ENCODE data around the gene CIBAR2.
A peak's percentile ranks its signal among the peaks of the same experiment; 100 is the strongest.
"Not testable (repeated sequence)": the region's sequence is repeated elsewhere in the genome, so short reads cannot be mapped to it uniquely, and the experiment has no call there.

CIBAR2 gene

DNA sequence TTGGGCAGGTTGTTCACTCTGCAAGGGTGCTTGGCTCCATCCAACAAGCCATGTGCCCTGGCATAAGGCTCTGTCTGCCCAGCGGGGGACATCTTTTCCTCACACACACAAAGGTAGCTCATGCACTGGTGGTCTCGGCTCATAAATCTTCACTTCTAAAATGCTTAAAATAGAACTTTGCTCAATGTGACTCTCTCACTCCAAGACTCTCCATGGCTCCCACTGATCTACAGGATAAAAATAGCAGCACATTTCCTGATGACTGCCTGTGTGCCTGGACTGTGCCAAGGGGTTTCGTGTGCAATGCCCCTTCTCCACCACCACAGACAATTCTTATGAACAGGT, 15.1 kb upstream of the CIBAR2 start:
- DNase-seq, result no peak

DNA sequence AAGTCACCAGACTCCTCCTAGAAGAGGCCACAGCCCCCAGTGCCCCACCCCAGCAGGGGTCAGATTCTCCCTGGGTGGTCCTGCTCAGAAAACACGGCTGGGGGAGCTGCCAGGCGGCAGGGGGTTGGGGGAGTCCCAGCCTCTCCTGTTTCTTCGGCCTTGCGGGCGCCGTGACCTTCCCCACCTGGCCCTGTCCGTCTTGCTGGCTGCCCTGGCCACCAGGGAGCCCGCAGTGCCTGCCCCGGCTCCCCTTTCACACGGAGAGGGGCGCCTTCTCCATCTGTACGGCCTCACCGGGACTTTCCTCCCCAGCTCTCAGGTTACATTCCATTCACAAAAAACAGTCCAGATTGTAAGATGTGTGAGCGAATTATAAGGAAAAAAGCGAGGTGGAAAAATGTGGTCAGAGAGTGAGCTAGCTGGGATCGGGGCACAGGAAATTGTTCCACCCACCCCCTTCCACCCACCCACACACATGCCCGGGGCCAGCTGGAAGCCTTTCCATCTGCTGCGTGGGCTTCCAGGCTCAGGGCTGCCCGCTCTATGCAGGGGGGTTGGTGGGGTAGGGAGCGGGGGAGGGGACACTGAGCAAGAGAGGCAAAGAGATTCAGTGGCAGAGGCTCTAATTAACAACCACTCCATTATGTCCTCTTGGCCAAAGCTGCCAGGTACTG, 14.6 kb upstream of the CIBAR2 start:
- DNase-seq, result no peak

DNA sequence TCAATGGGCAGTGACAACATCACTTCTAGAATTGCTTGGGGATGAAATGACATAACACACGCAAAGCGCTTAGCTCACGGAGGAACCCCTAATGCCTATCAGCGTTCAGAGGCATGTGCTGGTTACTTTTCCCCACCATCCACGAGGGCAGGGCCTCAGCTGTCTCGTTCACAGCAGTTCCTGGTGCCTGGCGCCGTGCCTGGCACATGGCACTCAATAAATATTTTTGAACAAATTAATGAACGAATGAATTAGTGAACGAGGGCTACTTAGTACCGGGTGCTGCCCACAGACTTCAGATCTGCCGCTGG, 14.1 kb upstream of the CIBAR2 start:
- no peak for DNase-seq

DNA sequence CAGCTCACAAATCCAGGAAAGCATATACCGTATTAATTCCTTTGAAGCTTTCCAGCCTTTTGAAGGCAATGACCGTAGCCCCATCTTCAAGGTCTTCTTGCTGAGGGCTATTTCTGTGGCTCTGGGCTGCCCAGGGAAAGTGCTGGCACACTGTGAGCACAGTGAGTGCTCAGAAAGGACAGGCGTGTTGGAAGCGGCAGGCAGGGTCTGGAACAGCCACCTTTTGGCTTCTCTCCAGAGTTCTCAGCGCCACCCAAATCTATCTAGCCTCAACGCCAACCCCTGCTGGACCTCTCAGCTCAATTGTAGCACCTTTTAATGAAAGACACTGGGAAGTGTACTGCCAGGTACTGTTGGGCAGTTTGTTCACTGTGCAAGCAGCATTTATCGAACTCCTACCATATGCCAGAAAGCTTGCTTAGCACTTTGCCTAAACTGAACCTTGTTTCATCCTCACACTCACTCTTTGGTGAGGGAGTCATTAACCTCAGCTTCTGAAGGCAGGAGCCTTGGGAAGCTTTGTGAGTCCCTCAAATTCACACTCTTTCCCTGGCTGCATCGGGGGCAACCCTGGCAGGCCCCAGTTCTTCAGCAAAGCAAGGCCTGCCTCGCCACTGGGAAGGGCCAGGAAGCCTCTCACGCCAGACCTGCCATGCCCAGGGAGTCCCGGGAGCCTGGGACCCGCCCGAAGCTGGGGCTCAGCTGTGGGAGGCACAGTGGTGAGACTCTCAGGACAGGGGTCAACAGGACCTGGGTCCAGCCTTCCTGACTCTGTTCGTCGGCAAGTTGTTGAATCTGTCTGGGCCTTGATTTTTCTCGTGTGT, 13.5 kb upstream of the CIBAR2 start:
- no peak for DNase-seq

DNA sequence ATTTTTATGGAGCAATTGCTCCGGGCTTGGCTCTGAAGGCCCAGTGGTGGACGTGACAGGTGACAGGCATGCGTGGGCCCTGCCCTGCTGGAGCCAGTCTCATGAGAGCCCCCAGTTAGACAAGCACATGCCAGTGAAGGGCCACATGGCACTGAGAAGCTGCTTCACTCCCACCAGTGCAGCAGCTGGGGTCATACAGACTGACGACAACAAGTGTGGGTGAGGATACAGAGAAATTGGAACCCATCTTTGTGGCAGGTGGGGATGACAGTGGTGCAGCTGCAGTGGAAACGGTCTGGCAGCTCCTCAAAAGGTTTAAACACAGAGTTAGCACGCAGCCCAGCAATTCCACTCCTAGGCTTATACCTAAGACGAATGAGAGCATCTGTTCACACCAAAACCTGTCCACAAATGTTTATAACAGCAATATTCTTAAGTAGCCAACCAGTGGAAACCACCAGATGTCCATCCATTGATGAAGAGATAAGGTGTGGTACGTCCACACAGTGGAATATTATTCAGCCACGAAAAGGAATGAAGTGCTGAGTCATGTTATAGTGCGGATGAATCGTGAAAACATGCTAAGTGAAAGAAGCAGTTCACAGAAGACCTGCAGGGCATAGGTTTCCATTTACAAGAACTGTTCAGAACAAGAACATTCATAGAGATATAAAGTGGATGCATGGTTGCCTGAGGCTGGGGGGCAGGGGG, 12.5 kb upstream of the CIBAR2 start:
- no peak for DNase-seq

DNA sequence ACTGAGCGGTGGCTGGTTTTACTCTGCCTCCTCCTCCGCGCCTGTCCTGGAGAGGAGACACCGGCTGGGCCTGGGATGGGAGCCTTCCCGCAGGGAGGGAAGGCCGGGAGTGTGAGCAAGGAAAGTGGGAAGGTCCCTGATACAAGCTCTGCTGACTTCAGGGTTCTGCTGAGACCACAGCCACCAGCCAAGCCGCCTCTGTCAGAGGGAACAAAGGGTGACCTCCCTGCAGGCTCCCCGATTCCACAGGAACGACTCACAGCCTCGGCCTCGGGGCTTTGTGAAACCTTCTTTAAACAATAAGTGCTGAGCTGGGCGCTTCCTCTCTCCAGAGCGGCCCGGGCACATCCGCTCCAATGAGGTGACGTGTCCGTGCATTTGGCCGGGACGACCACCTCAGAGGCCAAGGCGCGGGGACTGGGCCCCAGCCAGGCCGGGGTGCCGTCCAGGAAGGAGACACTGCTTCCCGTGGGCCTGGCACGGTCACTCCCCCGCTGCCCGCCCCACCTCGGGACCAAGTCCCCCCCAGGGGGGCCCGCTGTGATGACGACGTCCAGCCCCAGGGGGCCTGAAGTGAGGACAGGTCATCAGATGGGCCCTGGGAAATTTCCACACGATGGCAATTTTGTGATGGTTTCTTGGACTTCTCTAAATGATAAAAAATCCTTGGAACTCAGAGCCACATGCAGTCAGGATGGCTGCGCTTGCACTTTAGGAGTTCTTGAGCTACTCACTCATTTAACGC, 11.8 kb upstream of the CIBAR2 start:
- no peak for DNase-seq

DNA sequence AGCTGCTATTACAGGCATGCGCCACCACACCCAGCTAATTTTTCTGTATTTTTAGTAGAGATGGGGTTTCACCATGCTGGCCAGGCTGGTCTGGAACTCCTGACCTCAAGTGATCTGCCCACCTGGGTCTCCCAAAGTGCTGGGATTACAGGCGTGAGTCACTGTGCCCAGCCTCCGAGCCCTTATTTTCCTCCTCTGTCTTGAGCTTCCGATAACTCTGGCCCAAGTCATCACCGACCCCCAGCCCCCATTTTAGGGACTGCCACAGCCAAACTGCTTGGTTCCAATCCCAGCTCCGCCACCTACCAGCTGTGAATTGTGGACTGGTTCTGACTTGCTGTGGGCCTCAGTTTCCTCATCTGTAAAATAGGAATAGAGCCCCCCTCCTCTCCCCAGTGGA, 11.2 kb upstream of the CIBAR2 start:
- DNase-seq, result not testable (repeated sequence)

DNA sequence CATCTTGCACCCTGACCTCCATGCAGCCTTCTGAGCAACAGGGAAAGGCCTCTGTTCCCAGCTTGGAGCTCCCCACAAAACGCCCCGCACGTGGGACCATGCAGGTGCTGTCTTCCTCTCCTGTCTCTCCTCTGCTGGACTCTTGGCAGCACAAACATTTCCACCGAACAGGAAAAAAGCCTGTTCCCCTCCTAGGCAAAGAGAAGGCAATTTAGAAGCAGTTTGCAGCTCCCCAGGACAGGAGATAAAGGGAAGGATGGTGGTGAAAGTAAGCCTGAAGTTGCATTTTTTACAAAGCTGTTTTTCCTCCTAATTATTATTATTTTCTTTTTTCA, 7.7 kb upstream of the CIBAR2 start:
- DNase-seq, result no peak

DNA sequence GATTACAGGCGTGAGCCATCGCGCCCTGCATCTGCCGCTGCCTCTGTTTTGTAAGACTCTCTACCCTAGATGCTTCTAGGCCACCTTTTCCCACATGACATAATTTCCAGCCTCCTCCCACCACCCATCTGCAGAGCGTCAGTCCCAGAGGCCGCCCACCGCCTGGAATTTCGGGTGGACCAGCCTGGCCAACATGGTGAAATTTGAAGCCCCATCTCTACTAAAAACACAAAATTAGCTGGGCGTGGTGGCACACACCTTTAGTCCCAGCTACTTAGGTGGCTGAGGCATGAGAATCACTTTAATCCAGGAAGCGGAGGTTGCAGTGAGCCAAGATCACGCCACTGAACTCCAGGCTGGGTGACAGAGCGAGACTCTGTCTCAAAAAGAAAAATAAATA, 5.1 kb upstream of the CIBAR2 start:
- DNase-seq, result no peak

DNA sequence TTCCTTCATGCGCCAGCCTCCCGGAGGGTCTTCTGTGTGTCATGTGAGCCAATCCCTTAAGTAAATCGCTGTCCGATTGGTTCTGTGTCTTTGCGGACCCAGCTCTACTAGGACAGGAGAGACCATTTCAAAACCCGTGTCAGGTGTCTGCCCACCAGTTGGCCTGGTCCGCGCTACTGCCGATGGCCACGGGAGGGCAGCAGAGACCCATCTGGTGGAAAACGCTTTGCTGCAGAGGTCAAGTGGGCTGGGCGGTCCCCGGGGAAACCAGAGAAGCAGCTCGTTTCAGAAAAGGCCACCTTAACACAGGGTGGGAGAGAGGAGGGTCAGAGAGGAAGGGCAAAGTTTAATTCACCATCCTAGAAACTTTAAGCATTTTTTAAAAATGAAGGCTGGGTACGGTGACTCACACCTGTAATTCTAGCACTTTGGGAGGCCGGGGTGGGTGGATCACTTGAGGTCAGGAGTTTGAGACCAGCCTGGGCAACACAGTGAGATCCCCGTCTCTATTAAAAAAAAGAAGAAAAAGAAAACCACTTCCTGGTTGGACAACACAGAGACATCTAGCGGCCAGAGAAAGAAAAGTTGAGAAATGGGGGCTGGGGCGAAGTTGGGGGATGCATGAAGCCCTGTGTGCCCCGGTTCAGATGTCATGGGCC, 2.8 kb upstream of the CIBAR2 start:
- DNase-seq, result peak; percentile 74

DNA sequence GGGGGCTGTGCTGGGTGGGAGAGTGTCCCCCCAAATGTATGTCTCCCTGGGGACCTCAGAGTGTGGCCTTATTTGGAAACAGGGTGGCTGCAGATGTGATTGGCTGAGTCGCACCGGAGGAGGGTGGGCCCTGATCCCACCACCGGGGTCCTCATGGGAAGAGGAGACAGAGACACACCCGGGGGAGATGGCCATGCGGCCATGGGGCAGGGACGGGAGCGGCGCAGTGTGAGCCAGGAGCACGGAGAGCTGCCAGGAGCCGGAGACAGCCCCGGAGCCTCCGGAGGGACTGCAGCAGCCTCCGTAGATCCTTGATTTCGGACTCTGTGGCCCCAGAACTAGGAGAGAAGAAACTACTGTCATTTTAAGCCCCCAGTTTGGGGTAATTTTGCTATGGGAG, 1.6 kb upstream of the CIBAR2 start:
- no peak for DNase-seq

DNA sequence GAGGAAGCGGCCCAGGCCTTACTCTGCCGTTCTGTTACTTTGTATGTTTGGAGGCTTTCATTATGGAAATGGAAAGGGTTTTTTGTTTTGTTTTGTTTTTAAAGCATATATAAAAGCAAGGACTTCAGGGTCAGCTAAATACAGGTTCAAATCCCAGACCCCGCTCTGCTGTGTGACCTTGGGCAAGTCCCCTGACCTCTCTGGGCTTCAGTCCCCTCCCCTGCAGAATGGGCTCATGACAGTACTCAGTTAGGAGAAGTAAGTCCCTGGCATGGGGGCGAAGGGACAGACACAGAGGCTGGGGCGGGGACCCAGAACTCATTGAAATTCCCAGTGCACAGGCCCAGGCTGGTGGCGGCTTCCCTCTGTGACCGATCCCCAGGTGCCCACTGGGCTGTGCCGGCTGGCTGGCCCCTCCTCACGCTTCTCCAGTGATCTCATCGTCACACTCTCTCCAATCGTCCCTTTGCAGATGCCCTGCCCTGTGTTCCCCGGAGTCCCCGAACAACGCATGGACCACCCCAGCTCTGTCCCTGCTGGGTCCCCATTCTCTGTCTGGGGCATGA, 979 bp upstream of the CIBAR2 start:
- no peak for DNase-seq

DNA sequence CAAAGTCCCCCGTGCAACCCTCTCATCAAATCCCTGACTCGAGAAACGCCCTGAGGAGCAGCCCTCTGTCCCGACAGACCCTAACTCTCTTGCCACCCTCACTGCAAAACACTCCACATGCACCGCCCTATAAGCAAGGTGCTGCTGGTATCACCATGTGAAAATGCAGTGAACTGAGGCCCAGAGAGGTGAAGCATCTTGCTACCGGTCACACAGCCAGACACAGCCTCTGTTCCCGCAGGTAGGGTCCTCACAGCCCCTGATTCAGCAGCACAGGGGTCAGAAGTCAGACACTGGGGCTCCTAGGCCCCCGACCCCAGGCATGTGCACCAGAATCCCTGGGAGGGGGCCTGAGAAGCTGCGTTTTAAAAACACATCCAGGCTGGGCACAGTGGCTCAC, 1.1 kb downstream of the CIBAR2 start:
- DNase-seq, result no peak

DNA sequence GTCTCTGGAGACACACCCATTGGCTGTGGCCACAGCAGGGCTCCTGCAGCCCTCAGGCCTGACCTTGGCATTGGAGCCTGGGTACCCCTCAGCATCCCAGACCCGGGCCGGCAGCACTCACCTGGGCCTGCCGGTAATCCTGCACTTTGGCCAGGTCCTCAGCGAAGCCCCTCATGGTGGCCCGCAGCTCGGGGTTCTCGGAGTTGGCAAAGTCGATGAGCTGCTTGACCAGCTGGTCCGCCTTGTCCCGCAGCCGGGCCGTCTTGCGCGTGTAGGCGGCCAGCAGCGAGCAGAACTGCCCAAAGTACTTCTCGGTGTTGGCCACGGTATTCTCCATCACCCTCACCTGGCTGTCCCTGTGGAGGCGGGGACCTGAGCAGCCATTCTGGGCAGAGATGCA, 2.2 kb downstream of the CIBAR2 start:
- no peak for DNase-seq

DNA sequence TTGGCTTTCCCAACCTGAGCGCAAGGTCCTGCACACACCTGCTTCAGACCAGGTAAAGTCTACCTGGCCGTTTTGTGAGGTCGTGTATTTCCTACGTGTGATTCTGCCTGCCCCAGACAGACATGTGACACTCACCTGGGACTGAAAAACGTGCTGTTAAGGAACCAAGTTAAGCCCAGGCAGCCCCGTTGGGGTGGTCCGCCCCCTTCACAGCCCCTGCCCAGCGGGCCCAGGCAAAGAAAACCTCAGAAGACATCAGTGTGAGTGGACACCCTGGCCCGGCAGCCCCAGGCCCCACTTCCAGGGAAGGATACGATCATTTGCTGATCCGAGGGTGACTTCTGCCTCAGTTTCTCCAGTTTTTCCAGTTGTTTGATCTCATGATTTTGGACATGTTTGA, 4.7 kb downstream of the CIBAR2 start:
- DNase-seq, result no peak

DNA sequence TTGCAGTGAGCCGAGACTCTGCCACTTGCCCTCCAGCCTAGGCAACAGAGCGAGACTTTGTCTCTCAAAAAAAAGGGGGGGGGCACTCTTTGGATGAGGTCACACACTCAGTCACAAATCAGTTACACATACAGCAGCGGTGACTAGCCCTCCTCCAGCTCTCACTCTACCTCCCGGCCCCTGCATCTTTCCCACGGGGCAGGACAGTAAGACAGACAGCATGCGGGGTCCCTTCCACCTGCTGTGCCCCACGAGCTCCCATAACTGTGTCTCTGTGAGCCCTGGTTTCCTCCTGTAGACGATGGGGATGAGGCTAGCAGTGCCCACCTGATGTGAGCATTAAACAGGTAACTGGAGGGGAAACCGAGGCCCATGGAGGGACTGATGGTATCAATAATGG, 5.2 kb downstream of the CIBAR2 start:
- DNase-seq, result no peak

DNA sequence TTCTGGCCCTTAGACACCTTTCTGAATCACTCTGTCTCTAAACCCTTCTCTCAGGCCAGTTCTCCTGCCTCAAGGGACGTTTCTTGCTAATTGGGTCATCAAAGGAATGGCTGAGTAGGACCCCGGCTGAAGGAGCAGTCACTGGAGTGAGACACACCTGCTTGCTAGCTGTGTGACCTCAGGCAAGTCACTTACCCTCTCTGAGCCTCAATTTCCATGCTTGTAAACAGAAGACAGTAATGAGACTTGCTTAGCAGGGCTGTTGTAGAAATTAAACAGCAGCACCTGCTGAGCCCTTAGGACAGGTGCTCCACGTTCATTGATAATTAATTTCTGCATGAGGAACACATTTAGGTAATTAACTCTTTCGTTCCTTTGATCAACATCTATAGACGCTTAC, 6.8 kb downstream of the CIBAR2 start:
- no peak for DNase-seq

DNA sequence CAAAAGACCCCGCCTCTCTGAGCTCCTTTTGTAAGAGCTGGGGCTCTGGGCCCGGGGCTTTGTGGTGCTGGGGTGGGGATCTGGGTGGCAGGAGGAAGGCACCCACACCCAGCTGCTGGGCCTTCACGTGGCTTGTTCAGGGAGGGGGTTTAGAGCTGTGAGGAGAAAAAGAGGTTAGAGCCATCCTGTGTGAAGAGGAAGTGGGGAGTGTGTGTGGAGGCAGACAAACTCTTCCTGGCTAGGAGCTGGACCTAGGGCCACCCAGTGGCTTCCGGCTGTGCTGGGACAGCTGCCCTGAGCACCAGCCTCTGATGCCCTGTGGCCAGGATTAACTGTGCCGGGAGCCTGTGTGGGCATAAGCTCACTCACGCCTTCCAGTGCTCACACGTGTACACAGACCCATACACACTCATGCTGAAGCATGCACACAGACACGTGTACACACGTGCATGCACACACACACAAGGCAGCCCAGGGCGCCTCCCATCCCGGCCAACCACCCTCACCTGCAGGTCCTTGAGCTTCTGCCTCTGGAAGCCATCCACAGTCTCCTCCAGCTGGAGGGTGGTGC, 7.4 kb downstream of the CIBAR2 start:
- DNase-seq, result peak; percentile 48

DNA sequence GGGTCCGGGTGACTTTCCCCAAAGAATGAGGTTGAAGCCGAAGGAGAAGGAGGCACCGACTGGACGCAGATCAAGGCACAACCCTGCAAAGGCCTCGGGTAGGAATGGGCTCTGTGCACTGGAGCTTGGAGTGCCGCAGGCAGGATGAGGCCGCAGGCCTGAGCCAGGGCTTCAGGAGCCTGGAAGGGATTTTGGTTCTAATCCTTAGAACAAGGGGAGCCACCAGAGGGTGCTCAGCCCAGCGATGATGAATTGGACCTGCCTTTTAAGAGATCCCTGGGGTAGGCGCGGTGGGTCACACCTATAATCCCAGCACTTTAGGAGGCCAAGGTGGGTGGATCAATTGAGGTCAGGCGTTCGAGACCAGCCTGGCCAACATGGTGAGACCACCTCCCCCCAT, 8.1 kb downstream of the CIBAR2 start:
- no peak for DNase-seq

DNA sequence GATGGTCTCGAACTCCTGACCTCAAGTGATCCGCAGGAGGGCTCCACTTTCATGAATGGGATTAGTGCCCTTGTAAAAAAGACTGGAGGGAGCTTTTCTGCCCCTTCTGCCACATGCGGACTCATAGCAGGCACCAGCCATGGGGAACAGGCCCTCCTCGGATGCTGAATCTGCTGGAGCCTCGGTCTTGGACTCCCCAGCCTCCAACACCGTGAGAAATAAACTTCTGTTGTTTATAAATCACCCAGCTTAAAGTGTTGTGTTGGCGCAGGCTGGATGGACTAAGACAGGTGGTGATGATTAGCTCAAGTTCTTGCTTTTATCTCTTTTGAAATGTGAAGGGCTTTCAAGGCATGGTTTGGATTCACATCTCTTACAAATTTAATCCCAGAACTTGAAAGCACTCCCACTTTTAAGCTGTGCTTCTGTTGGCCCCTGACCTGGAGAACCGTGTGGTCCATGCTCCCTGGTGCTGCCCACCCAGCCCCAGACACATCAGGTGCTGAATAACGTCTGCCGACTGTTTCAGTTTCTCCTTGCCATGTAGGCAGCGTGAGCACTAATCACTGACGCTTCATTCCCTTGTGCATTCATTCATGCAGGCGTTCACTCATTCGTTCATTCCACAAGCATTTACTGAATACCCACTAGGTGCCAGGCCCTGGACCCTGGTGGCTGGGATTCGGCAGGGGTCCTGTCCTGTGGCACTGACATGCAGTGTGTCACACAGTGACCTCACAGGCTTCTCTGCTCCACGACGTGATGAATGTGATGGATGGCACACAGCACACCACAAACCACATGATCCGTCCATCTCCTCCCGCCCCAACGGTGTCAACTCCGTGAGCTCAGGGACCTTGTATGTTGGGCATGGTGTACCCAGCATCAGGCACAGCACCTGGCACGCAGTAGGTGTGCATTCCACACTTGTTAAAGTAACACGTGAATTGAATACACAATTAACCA, 8.9 kb downstream of the CIBAR2 start:
- DNase-seq, result no peak

DNA sequence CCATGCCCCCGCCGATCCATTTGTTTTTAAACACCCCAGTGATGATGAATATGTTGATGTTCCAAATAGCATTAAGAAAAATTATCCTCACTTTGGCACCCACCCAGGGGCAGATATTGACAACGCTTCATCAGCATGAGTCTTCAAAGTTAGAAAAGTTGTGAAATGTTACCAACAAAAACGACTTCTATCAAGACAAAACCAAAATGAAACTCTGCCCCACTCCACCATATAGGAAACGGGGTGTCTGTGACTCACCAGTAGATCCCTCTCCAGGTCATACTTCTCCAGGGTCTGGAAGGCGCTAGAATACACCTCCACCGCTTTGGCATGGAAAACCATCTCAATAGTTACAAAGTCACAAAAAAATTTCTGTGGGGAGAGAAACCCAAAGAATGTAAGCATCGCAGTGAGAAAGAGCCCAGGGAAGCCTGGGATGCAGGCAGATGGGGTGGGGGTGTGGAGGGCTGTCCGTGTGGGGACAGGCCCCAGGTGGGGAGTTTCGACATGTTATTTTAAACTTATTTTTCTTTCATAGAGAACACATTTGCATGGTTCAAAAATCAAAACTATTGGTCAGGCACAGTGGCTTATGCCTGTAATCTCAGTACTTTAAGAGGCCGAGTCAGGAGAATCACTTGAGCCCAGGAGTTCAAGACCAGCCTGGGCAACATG, 10.2 kb downstream of the CIBAR2 start:
- DNase-seq, result no peak
